DOHH2 (cell line): ENCODE data around the gene NDE1.

Experiments
- H3F3A ChIP-seq: fragments of 200-600 bp; sonication (generic), shearing (Covaris generic); 2 replicates; pipeline ENCODE4 v1.6.0; 2016; ENCODE audit warnings: antibody characterized with exemption, mild to moderate bottlenecking; ENCODE audit not compliant: control insufficient read depth, insufficient read depth
- H3K27ac ChIP-seq: fragments of 200-600 bp; sonication (generic); 2 replicates; pipeline ENCODE4 v1.5.1; 2014; ENCODE audit warnings: low read depth, mild to moderate bottlenecking, low read length, moderate library complexity
- H3K27me3 ChIP-seq: fragments of 200-600 bp; sonication (generic); 2 replicates; pipeline ENCODE4 v1.6.1; 2014; ENCODE audit warnings: mild to moderate bottlenecking, low read length, mixed read lengths; ENCODE audit not compliant: control insufficient read depth
- H3K36me3 ChIP-seq: fragments of 200-600 bp; sonication (generic); 2 replicates; pipeline ENCODE4 v1.6.1; 2014; ENCODE audit warnings: mild to moderate bottlenecking, low read length, moderate library complexity, mixed read lengths; ENCODE audit not compliant: control insufficient read depth
- H3K4me1 ChIP-seq: fragments of 200-600 bp; sonication (generic); 2 replicates; pipeline ENCODE4 v1.6.1; 2014; ENCODE audit warnings: mild to moderate bottlenecking, low read length, mixed read lengths; ENCODE audit not compliant: control insufficient read depth
- H3K4me2 ChIP-seq: fragments of 200-600 bp; sonication (generic); 2 replicates; pipeline ENCODE4 v1.6.0; 2014; ENCODE audit warnings: mild to moderate bottlenecking, low read length, moderate library complexity
- H3K4me3 ChIP-seq: fragments of 200-600 bp; sonication (generic); 2 replicates; pipeline ENCODE4 v1.5.1; 2014; ENCODE audit warnings: mild to moderate bottlenecking, low read length, mixed read lengths
- H3K79me2 ChIP-seq: fragments of 200-600 bp; sonication (generic); 2 replicates; pipeline ENCODE4 v1.6.1; 2014; ENCODE audit warnings: mild to moderate bottlenecking, low read length, mixed read lengths; ENCODE audit not compliant: control insufficient read depth
- H3K9me2 ChIP-seq: fragments of 200-600 bp; sonication (generic); replicated peaks from 2 replicates; pipeline ENCODE4 v1.6.1; 2014; ENCODE audit warnings: mild to moderate bottlenecking, low read length, mixed read lengths; ENCODE audit not compliant: control insufficient read depth
- H3K9me3 ChIP-seq: fragments of 200-600 bp; sonication (generic); 2 replicates; pipeline ENCODE4 v1.6.1; 2014; ENCODE audit warnings: antibody characterized with exemption, low read length, mixed read lengths; ENCODE audit not compliant: control insufficient read depth, insufficient read depth
- H4K20me1 ChIP-seq: fragments of 200-600 bp; sonication (generic); 2 replicates; pipeline ENCODE4 v1.6.0; 2014; ENCODE audit warnings: low read depth, mild to moderate bottlenecking, antibody characterized with exemption, low read length, moderate library complexity; ENCODE audit not compliant: control insufficient read depth, insufficient read depth
- EZH2phosphoT487 ChIP-seq: fragments of 200-600 bp; sonication (generic); IDR thresholded peaks from 2 replicates; pipeline ENCODE4 v1.6.1; 2017; ENCODE audit warnings: borderline replicate concordance, mild to moderate bottlenecking, antibody characterized with exemption, low read length, moderate library complexity, mixed read lengths
- TF ChIP-seq, protein P1 (sequence below): fragments of 200-600 bp; sonication (generic); IDR thresholded peaks from one replicate; pipeline ENCODE4 v1.5.1; 2014; ENCODE audit warnings: antibody characterized with exemption, mild to moderate bottlenecking, low read depth, low read length; ENCODE audit not compliant: poor library complexity, severe bottlenecking

NDE1 gene

DNA sequence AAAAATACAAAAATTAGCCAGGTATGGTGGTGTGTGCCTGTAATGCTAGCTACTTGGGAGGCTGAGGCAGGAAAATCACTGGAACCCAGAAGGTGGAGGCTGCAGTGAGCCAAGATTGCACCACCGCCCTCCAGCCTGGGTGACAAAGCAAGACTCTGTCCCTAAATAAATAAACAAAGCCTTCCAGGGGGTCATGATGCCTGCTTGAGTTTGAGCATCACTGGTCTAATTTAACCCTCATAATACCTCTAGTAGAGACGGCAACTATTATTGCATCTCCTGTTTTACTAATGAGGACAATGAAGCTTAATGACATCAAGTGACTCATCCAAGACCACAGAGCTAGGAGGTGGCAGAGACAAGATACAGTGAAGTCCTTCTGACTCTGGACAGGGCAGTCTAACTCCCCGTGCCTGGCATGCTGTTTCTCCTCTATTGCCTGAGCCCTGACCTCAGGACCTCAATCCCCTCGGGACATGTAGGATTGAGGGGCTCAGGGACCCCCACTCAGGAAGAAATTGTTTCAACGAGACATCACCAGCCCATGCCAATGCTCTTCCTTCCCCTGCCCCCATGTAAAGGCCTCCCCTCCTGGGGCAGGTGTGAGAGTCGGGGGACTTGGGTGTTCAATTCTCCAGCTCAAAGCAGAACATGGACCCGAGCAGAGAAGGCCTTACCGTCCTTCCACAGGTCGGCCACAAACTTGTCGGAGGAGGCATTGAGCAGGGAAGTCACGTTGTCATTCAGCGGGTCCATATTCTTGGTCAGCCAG, 102.9 kb downstream of the NDE1 start:
- H3K36me3 ChIP-seq: no peaks in the 10 kb centered on the region
- no peaks in the 10 kb centered on the region for H3F3A ChIP-seq
- no peaks in the 10 kb centered on the region for H3K79me2 ChIP-seq
- TF ChIP-seq, protein P1, sequence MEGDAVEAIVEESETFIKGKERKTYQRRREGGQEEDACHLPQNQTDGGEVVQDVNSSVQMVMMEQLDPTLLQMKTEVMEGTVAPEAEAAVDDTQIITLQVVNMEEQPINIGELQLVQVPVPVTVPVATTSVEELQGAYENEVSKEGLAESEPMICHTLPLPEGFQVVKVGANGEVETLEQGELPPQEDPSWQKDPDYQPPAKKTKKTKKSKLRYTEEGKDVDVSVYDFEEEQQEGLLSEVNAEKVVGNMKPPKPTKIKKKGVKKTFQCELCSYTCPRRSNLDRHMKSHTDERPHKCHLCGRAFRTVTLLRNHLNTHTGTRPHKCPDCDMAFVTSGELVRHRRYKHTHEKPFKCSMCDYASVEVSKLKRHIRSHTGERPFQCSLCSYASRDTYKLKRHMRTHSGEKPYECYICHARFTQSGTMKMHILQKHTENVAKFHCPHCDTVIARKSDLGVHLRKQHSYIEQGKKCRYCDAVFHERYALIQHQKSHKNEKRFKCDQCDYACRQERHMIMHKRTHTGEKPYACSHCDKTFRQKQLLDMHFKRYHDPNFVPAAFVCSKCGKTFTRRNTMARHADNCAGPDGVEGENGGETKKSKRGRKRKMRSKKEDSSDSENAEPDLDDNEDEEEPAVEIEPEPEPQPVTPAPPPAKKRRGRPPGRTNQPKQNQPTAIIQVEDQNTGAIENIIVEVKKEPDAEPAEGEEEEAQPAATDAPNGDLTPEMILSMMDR: no peak
- no peak for TF ChIP-seq EZH2phosphoT487
- H3K4me1 ChIP-seq: peaks cover 8% of the 10 kb centered on the region
- no peaks in the 10 kb centered on the region for H3K9me2 ChIP-seq
- no peaks in the 10 kb centered on the region for H3K9me3 ChIP-seq
- no peaks in the 10 kb centered on the region for H3K27me3 ChIP-seq
- no peak overlapping the region for H3K4me3 ChIP-seq
- no peak overlapping the region for H3K27ac ChIP-seq
- H3K4me2 ChIP-seq: no peak overlapping the region
- no peaks in the 10 kb centered on the region for H4K20me1 ChIP-seq

DNA sequence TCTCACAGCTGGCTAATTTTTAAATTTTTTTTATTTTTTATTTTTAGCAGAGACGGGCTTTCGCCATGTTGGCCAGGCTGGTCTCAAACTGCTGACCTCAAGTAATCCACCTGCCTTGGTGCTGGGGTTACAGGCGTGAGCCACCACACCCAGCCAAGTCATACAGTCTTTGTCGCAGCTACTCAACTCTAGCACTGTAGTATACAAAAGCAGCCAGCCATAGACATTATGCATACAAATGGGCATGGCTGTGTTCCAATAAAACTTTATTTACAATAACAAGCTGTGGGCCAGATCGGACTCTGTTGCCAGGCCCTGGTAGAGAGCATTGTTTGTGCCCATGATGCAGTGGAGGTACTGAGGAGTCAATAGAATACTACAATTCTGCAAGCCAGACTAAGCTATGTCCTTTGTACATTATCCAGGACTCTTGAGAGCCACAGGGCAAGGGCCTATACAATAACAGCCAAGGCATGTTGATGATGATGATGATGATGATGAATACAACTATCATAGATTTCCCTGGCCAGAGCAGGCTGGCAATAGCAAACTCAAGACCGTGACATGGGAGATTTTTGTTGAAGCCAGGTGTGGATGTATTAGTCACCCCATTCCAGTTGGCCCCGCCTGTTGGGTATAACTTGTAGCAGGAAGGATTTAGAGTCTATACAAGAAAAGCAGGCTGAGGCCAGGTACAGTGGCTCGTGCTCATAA, 104.9 kb downstream of the NDE1 start:
- no peaks in the 10 kb centered on the region for H3K9me2 ChIP-seq
- H3F3A ChIP-seq: no peaks in the 10 kb centered on the region
- H3K36me3 ChIP-seq: no peaks in the 10 kb centered on the region
- H3K4me1 ChIP-seq: peaks cover 8% of the 10 kb centered on the region
- H3K4me2 ChIP-seq: no peak overlapping the region
- no peaks in the 10 kb centered on the region for H3K27me3 ChIP-seq
- H4K20me1 ChIP-seq: no peaks in the 10 kb centered on the region
- no peaks in the 10 kb centered on the region for H3K9me3 ChIP-seq
- TF ChIP-seq EZH2phosphoT487: no peak
- H3K4me3 ChIP-seq: no peak overlapping the region
- H3K79me2 ChIP-seq: no peaks in the 10 kb centered on the region
- no peak overlapping the region for H3K27ac ChIP-seq

DNA sequence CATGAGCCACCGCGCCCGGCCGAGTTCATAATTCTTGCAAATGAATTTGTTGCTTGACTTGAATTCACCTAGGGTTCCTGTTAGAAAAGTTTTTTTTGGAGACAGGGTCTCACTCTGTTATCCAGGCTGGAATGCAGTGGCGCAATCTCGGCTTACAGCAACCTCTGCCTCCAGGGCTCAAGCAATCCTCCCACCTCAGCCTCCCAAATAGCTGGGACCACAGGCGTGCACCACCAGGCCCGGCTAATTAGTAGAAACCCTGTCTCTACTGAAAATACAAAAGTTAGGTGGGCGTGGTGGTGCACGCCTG, 107.0 kb downstream of the NDE1 start:
- H3K4me1 ChIP-seq: peaks cover 8% of the 10 kb centered on the region
- no peak overlapping the region for H3K4me2 ChIP-seq
- H3K36me3 ChIP-seq: no peaks in the 10 kb centered on the region
- TF ChIP-seq, protein P1: no peak
- TF ChIP-seq EZH2phosphoT487: no peak
- H3F3A ChIP-seq: no peaks in the 10 kb centered on the region
- no peaks in the 10 kb centered on the region for H3K9me2 ChIP-seq
- no peaks in the 10 kb centered on the region for H3K9me3 ChIP-seq
- H3K27me3 ChIP-seq: no peaks in the 10 kb centered on the region
- no peaks in the 10 kb centered on the region for H3K79me2 ChIP-seq
- H4K20me1 ChIP-seq: no peaks in the 10 kb centered on the region
- H3K4me3 ChIP-seq: no peak overlapping the region
- H3K27ac ChIP-seq: no peak overlapping the region

DNA sequence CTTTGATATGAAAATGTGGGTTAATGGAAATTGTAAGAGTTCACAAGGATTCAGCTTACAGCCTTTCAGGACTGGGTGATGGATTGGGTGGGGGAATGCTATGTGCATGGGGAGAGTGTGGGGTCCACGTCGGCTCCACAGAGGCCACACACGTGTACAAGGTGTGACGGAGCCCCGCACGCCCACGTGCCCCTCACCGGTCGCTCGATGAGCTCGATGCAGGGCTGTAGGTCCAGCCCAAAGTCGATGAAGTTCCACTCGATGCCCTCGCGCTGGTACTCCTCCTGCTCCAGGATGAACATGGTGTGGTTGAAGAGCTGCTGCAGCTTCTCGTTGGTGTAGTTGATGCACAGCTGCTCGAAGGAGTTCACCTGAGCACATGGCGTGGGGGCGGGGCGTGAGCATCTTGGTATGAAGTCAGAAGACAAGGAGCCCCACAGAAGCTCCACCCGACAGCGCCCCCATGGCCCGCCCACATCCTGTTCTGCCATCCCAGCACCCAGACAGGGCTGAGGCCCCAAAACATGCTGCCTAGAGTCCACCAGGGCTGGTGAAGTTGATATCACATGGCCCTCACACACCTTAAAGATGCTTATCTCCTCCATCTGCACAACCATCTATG, 107.7 kb downstream of the NDE1 start:
- no peaks in the 10 kb centered on the region for H3K79me2 ChIP-seq
- H3K4me3 ChIP-seq: no peak overlapping the region
- H4K20me1 ChIP-seq: no peaks in the 10 kb centered on the region
- H3K27me3 ChIP-seq: no peaks in the 10 kb centered on the region
- H3K36me3 ChIP-seq: no peaks in the 10 kb centered on the region
- H3K27ac ChIP-seq: no peak overlapping the region
- H3K4me2 ChIP-seq: no peak overlapping the region
- H3F3A ChIP-seq: no peaks in the 10 kb centered on the region
- no peaks in the 10 kb centered on the region for H3K9me3 ChIP-seq
- TF ChIP-seq, protein P1: no peak
- TF ChIP-seq EZH2phosphoT487: no peak
- no peaks in the 10 kb centered on the region for H3K9me2 ChIP-seq
- H3K4me1 ChIP-seq: peaks cover 8% of the 10 kb centered on the region
